CD14-positive monocyte (primary cell): ENCODE results near the gene SPEM2. TPM values are rescaled to one million over a fixed set of nuclear protein-coding genes. Genes with fewer than 3 reads are reported as not detected.

Experiments
- DNase-seq, 3 donors: peaks; one replicate each; pipeline ENCODE4 v3.0.0-alpha.2; 2011 to 2022
- H2AFZ ChIP-seq: 2 replicates; pipeline ENCODE4 v1.6.0; 2012; ENCODE audit warnings: mild to moderate bottlenecking, low read depth, low read length, inconsistent platforms; ENCODE audit not compliant: insufficient read depth, poor library complexity, severe bottlenecking
- H3K27ac ChIP-seq, 2 donors: 1 replicate in 1 of 2; 2 replicates in 1 of 2; pipeline ENCODE4 v1.5.1; 2012 to 2013; ENCODE audit warnings: low read length in 2 of 2, control low read depth in 1 of 2, inconsistent platforms in 1 of 2, low read depth in 1 of 2, mild to moderate bottlenecking in 1 of 2
- H3K27me3 ChIP-seq, 2 donors: one replicate each; pipeline versions ENCODE4 v1.6.0 to v1.6.1; 2011 to 2013; ENCODE audit warnings: low read length in 2 of 2; ENCODE audit not compliant: control insufficient read depth in 2 of 2, insufficient read depth in 2 of 2
- H3K36me3 ChIP-seq, 2 donors: replicated peaks in 1 of 2; 1 replicate in 1 of 2; 2 replicates in 1 of 2; pipeline versions ENCODE4 v1.5.1 to v1.6.1; 2012 to 2013; ENCODE audit warnings: low read length in 2 of 2, control low read depth in 1 of 2, inconsistent platforms in 1 of 2, mild to moderate bottlenecking in 1 of 2; ENCODE audit not compliant: insufficient read depth in 2 of 2, control insufficient read depth in 1 of 2
- H3K4me1 ChIP-seq, 2 donors: 1 replicate in 1 of 2; 2 replicates in 1 of 2; pipeline versions ENCODE4 v1.5.1 to v1.6.1; 2012 to 2013; ENCODE audit warnings: low read length in 2 of 2, control low read depth in 1 of 2, inconsistent platforms in 1 of 2, mild to moderate bottlenecking in 1 of 2, moderate library complexity in 1 of 2; ENCODE audit not compliant: insufficient read depth in 2 of 2, control insufficient read depth in 1 of 2
- H3K4me2 ChIP-seq: replicated peaks from 2 replicates; pipeline ENCODE3; 2012; ENCODE audit warnings: low read length, moderate library complexity, mild to moderate bottlenecking; ENCODE audit not compliant: poor library complexity, severe bottlenecking; ENCODE audit errors: extremely low read depth
- H3K4me3 ChIP-seq, 3 experiments: fragments of 200-600 bp in 1 of 3; sonication (generic) in 1 of 3; replicated peaks in 1 of 3; 1 replicate in 2 of 3; 2 replicates in 1 of 3; pipeline ENCODE4 v1.5.1; 2011 to 2013; ENCODE audit warnings: low read length in 3 of 3, mild to moderate bottlenecking in 3 of 3, control low read depth in 2 of 3, low read depth in 2 of 3, inconsistent platforms in 1 of 3, moderate library complexity in 1 of 3
- H3K79me2 ChIP-seq: 2 replicates; pipeline ENCODE4 v1.6.0; 2012; ENCODE audit warnings: mild to moderate bottlenecking, control low read depth, inconsistent platforms, low read length, moderate library complexity; ENCODE audit not compliant: insufficient read depth
- H3K9ac ChIP-seq: 2 replicates; pipeline ENCODE4 v1.6.0; 2017; ENCODE audit warnings: low read length, mild to moderate bottlenecking; ENCODE audit not compliant: insufficient read depth, poor library complexity, severe bottlenecking
- H3K9me3 ChIP-seq, 2 donors: replicated peaks in 1 of 2; 1 replicate in 1 of 2; 2 replicates in 1 of 2; pipeline versions ENCODE4 v1.5.1 to v1.6.1; 2012 to 2013; ENCODE audit warnings: low read length in 2 of 2, control low read depth in 1 of 2; ENCODE audit not compliant: control insufficient read depth in 1 of 2, insufficient read depth in 1 of 2
- H4K20me1 ChIP-seq: 2 replicates; pipeline ENCODE4 v1.6.0; 2012; ENCODE audit warnings: mild to moderate bottlenecking, low read length, control low read depth, moderate library complexity; ENCODE audit not compliant: insufficient read depth
- H3K27ac Mint-ChIP-seq, 7 donors: one replicate each; pipeline ENCODE4 v1.8.0; 2020; ENCODE audit warnings: mild to moderate bottlenecking in 7 of 7, mixed read lengths in 7 of 7, moderate library complexity in 6 of 7, inconsistent platforms in 2 of 7
- H3K27me3 Mint-ChIP-seq, 3 donors: one replicate each; pipeline ENCODE4 v1.8.0; 2021 to 2022; ENCODE audit warnings: low read depth in 3 of 3, mild to moderate bottlenecking in 3 of 3, mixed read lengths in 3 of 3, moderate library complexity in 3 of 3, inconsistent platforms in 1 of 3
- H3K36me3 Mint-ChIP-seq, 2 donors: one replicate each; pipeline ENCODE4 v1.8.0; 2020; ENCODE audit warnings: mixed read lengths in 2 of 2, inconsistent platforms in 1 of 2, mild to moderate bottlenecking in 1 of 2
- H3K4me1 Mint-ChIP-seq: one replicate; pipeline ENCODE4 v1.8.0; 2020; ENCODE audit warnings: mild to moderate bottlenecking, mixed read lengths
- H3K4me3 Mint-ChIP-seq, 2 donors: one replicate each; pipeline ENCODE4 v1.8.0; 2020; ENCODE audit warnings: mild to moderate bottlenecking in 2 of 2, mixed read lengths in 2 of 2, moderate library complexity in 1 of 2
- H3K9me3 Mint-ChIP-seq, 7 donors: one replicate each; pipeline ENCODE4 v1.8.0; 2020 to 2022; ENCODE audit warnings: mixed read lengths in 7 of 7, mild to moderate bottlenecking in 6 of 7, moderate library complexity in 6 of 7, inconsistent platforms in 2 of 7
- CTCF ChIP-seq: fragments of 200-600 bp; IDR thresholded peaks from one replicate; pipeline ENCODE4 v1.8.0; 2022; ENCODE audit warnings: antibody characterized with exemption, mild to moderate bottlenecking
- WGBS: methylation state at CpG from one replicate; pipeline ENCODE4 v1.1.5; 2013; ENCODE audit warnings: missing lambda C conversion rate; ENCODE audit not compliant: insufficient coverage; 5-methylcytosine and 5-hydroxymethylcytosine counted together
- intact Hi-C, 2 donors: fragments of 100-400 bp; cut with micrococcal nuclease; formaldehyde crosslinking; loops; one replicate each; pipeline versions ENCODE4 v1.15.0 to v1.15.1; 2023
- polyA plus RNA-seq, 3 donors: library from polyadenylated mRNA; depleted of rRNA in 1 of 3; unstranded in 2 of 3; stranded (reverse) in 1 of 3; fragments of 300-500 nt in 2 of 3; fragments of >200 nt in 1 of 3; fragmentation: Illumina TruSeq in 2 of 3; gene quantifications; 1 replicate in 2 of 3; 2 replicates in 1 of 3; pipeline ENCODE4 v1.2.3, GENCODE V29; 2012 to 2021

Gene SPEM2
- polyA plus RNA-seq, 3 donors = not detected

GRCh38 chr17:7388856-7389255 is 36.6 kb upstream of the SPEM2 start:
- H3K27ac Mint-ChIP-seq = peak overlapping the region in 1 of 7 donors; percentile 69
- Histone ChIP-seq H3K27ac (no peak overlapping the region), H3K4me2 (no peak overlapping the region), H3K36me3 (peaks cover 31 to 52% of the 10 kb centered on the region in 2 donors), H3K27me3 (peaks cover 0 to 11% of the 10 kb centered on the region in 2 donors), H3K79me2 (no peaks in the 10 kb centered on the region), H3K9ac (no peak overlapping the region), H3K4me1 (peaks cover 15 to 16% of the 10 kb centered on the region in 2 donors), H3K9me3 (no peaks in the 10 kb centered on the region), H4K20me1 (no peaks in the 10 kb centered on the region), H3K4me3 (no peak overlapping the region), H2AFZ (no peak overlapping the region)
- 98% methylated on average over 9 of the region's 10 CpGs for WGBS
- no peak for DNase-seq
- H3K27me3 Mint-ChIP-seq = peaks cover 8 to 19% (median 15%) of the 10 kb centered on the region in 3 donors
- H3K9me3 Mint-ChIP-seq = peaks cover 0 to 2% (median 0%) of the 10 kb centered on the region in 7 donors
- no peak for TF ChIP-seq CTCF
- peaks cover 14% of the 10 kb centered on the region for H3K4me1 Mint-ChIP-seq
- peaks cover 53 to 61% of the 10 kb centered on the region in 2 donors for H3K36me3 Mint-ChIP-seq
- intact Hi-C loops = loop anchor here in 1 of 2 donors (5.0 kb wide), 1 partner anchor 43 kb away; no protein-coding TSS in a partner anchor
- no peak overlapping the region for H3K4me3 Mint-ChIP-seq

GRCh38 chr17:7389924-7390910 is 35.2 kb upstream of the SPEM2 start:
- Histone ChIP-seq H3K4me1 (peaks cover 14 to 17% of the 10 kb centered on the region in 2 donors), H3K36me3 (peaks cover 31 to 52% of the 10 kb centered on the region in 2 donors), H3K27me3 (peaks cover 0 to 2% of the 10 kb centered on the region in 2 donors), H3K9ac (no peak overlapping the region), H3K27ac (no peak overlapping the region), H2AFZ (no peak overlapping the region), H3K4me3 (no peak overlapping the region), H3K9me3 (no peaks in the 10 kb centered on the region), H3K4me2 (no peak overlapping the region), H4K20me1 (no peaks in the 10 kb centered on the region), H3K79me2 (no peaks in the 10 kb centered on the region)
- Mint-ChIP-seq H3K4me3 (no peak overlapping the region), H3K27me3 (peaks cover 0 to 5% (median 2%) of the 10 kb centered on the region in 3 donors), H3K9me3 (peaks cover 0 to 2% (median 0%) of the 10 kb centered on the region in 7 donors), H3K36me3 (peaks cover 52 to 61% of the 10 kb centered on the region in 2 donors), H3K27ac (no peak overlapping the region), H3K4me1 (peaks cover 14% of the 10 kb centered on the region)
- 93% methylated on average over 5 of the region's 19 CpGs for WGBS
- TF ChIP-seq CTCF = no peak
- no peak for DNase-seq
- intact Hi-C loops = loop anchor here in 1 of 2 donors (5.0 kb wide), 2 partner anchors 38 to 42 kb away; partner anchors contain the start of gene KCTD11
